ENCODE data around the gene IL17RA.

- TF ChIP-seq YY1 (IDR thresholded peaks at IDR 0.05; ENCODE audit: insufficient read depth, insufficient read length): no peak
- TF ChIP-seq SUZ12 (IDR thresholded peaks at IDR 0.05; ENCODE audit: extremely low read depth, insufficient read depth, insufficient read length): no peak
These were observed 11.9 kb upstream of the IL17RA start for GRCh38 chr22:17072877-17073276.
